OCI-LY1 (cell line): Measurements from ENCODE around the gene TMEM72.

Experiments
- H2AFZ ChIP-seq: fragments of 200-600 bp; sonication (generic), shearing (Covaris generic); 2 replicates; pipeline ENCODE4 v1.6.0; 2014; ENCODE audit warnings: antibody characterized with exemption, mild to moderate bottlenecking, low read length
- H3F3A ChIP-seq: fragments of 200-600 bp; sonication (generic), shearing (Covaris generic); 2 replicates; pipeline ENCODE4 v1.6.0; 2014; ENCODE audit warnings: mild to moderate bottlenecking, antibody characterized with exemption, low read length, moderate library complexity; ENCODE audit not compliant: insufficient read depth
- H3K27ac ChIP-seq: fragments of 200-600 bp; sonication (generic); 2 replicates; pipeline ENCODE4 v1.5.1; 2014; ENCODE audit warnings: low read length, mixed run types, mild to moderate bottlenecking, low read depth; ENCODE audit not compliant: poor library complexity, severe bottlenecking
- H3K27me3 ChIP-seq: fragments of 200-600 bp; sonication (generic); 2 replicates; pipeline ENCODE4 v1.6.0; 2014; ENCODE audit warnings: antibody characterized with exemption, mild to moderate bottlenecking, low read length, moderate library complexity; ENCODE audit not compliant: insufficient read depth
- H3K36me3 ChIP-seq: fragments of 200-600 bp; sonication (generic); 2 replicates; pipeline ENCODE4 v1.6.1; 2014; ENCODE audit warnings: mild to moderate bottlenecking, antibody characterized with exemption, low read length, moderate library complexity, mixed read lengths; ENCODE audit not compliant: insufficient read depth
- H3K4me1 ChIP-seq: fragments of 200-600 bp; sonication (generic); 2 replicates; pipeline ENCODE4 v1.5.1; 2014; ENCODE audit warnings: mild to moderate bottlenecking, low read length, moderate library complexity; ENCODE audit not compliant: insufficient read depth, severe bottlenecking
- H3K4me2 ChIP-seq: fragments of 200-600 bp; sonication (generic), shearing (Covaris generic); 2 replicates; pipeline ENCODE4 v1.6.1; 2014; ENCODE audit warnings: low read length
- H3K4me3 ChIP-seq: fragments of 200-600 bp; sonication (generic); 2 replicates; pipeline ENCODE4 v1.5.1; 2014; ENCODE audit warnings: low read length, low read depth, mild to moderate bottlenecking, mixed read lengths; ENCODE audit not compliant: poor library complexity, severe bottlenecking
- H3K79me2 ChIP-seq: fragments of 200-600 bp; shearing (Covaris generic); 2 replicates; pipeline ENCODE4 v1.6.1; 2016; ENCODE audit warnings: mixed run types, low read length, mixed read lengths; ENCODE audit not compliant: insufficient read depth
- H3K9ac ChIP-seq: fragments of 200-600 bp; sonication (generic), shearing (Covaris generic); 2 replicates; pipeline ENCODE4 v1.6.1; 2014; ENCODE audit warnings: mild to moderate bottlenecking, low read length, mixed read lengths
- H3K9me2 ChIP-seq: fragments of 200-600 bp; sonication (generic), shearing (Covaris generic); 2 replicates; pipeline ENCODE4 v1.6.1; 2014; ENCODE audit warnings: low read depth, mild to moderate bottlenecking, low read length, mixed read lengths
- H3K9me3 ChIP-seq: fragments of 200-600 bp; shearing (Covaris generic); 2 replicates; pipeline ENCODE4 v1.6.1; 2014; ENCODE audit warnings: low read length, mixed read lengths
- H4K20me1 ChIP-seq: fragments of 200-600 bp; sonication (generic), shearing (Covaris generic); 2 replicates; pipeline ENCODE4 v1.6.0; 2016; ENCODE audit warnings: mild to moderate bottlenecking, low read length; ENCODE audit not compliant: insufficient read depth
- EZH2 ChIP-seq: fragments of 200-600 bp; sonication (generic), shearing (Covaris generic); IDR thresholded peaks from 2 replicates; pipeline ENCODE4 v1.8.0; 2017; ENCODE audit warnings: borderline replicate concordance, mixed run types, mild to moderate bottlenecking, antibody characterized with exemption, low read length, moderate library complexity, mixed read lengths
- TF ChIP-seq, protein P1 (sequence below): fragments of 200-600 bp; sonication (generic), shearing (Covaris generic); IDR thresholded peaks from 2 replicates; pipeline ENCODE4 v1.5.1; 2017; ENCODE audit warnings: mild to moderate bottlenecking, antibody characterized with exemption, low read length, moderate library complexity, mixed read lengths

TMEM72 gene

DNA sequence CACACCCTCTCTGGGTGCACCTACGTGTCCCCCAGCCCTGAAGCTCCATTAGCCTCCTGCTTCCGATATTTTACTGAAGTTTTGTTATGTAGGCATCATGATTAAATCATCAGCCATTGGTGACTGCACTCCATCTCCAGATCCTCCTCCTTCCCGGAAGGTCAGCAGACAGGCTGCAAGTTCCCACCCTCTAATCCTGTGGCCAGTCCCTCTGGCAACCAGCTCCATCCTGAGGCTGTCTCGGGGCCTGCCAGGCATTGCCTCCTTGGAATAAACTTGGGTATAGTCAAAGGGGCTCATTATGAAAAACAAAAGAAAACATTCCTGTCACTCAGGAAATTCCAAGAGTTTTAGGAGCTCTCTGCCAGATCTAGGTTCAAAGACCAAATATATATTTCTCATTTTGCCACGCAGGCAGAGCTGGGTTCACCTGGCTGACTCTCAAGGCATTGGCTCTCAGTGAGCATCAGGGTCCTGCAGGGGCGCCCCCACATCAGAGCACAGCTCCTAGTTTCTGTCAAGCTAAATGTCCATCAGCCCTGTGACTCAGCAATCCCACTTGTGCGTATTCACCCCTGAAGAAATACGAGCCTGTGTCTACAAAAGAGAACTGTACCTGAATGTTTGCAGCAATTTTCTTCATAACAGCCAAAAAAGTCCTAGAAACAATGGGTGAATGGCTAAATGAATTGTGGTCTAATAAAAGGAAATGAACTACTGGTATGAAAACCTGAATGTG lies 27.4 kb upstream of the TMEM72 start:
- H2AFZ ChIP-seq, result no peak overlapping the region
- no peaks in the 10 kb centered on the region for H3F3A ChIP-seq
- H3K9ac ChIP-seq, result no peak overlapping the region
- no peaks in the 10 kb centered on the region for H3K79me2 ChIP-seq
- TF ChIP-seq EZH2, result no peak
- TF ChIP-seq, protein P1, sequence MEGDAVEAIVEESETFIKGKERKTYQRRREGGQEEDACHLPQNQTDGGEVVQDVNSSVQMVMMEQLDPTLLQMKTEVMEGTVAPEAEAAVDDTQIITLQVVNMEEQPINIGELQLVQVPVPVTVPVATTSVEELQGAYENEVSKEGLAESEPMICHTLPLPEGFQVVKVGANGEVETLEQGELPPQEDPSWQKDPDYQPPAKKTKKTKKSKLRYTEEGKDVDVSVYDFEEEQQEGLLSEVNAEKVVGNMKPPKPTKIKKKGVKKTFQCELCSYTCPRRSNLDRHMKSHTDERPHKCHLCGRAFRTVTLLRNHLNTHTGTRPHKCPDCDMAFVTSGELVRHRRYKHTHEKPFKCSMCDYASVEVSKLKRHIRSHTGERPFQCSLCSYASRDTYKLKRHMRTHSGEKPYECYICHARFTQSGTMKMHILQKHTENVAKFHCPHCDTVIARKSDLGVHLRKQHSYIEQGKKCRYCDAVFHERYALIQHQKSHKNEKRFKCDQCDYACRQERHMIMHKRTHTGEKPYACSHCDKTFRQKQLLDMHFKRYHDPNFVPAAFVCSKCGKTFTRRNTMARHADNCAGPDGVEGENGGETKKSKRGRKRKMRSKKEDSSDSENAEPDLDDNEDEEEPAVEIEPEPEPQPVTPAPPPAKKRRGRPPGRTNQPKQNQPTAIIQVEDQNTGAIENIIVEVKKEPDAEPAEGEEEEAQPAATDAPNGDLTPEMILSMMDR, result no peak
- H3K27ac ChIP-seq, result no peak overlapping the region
- no peak overlapping the region for H3K4me2 ChIP-seq
- H3K27me3 ChIP-seq, result no peaks in the 10 kb centered on the region
- no peaks in the 10 kb centered on the region for H3K36me3 ChIP-seq
- H3K4me3 ChIP-seq, result no peak overlapping the region
- no peaks in the 10 kb centered on the region for H4K20me1 ChIP-seq
- no peaks in the 10 kb centered on the region for H3K9me2 ChIP-seq
- no peaks in the 10 kb centered on the region for H3K9me3 ChIP-seq
- no peaks in the 10 kb centered on the region for H3K4me1 ChIP-seq

DNA sequence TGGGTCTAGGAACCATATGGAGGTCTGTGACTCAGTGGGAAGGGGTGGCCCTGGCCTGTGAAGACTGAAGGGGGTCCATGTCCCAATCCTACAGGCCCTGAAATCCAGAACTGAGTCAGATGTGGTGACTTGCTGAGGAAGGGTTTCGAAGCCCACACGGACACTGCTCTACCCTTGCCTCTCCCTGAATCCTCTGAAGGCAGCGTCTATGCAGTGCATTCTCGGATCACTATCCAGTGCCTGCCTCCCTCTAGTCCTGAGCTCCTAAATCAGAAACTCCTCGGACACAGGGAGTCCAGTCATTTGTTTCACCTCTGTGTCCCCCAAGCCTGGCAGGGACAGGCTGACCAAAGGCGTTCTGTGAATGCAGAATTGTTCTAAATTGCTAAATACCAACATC lies 25.4 kb upstream of the TMEM72 start:
- Histone ChIP-seq H3K9me3 (no peaks in the 10 kb centered on the region), H3K4me1 (no peaks in the 10 kb centered on the region), H3K9me2 (no peaks in the 10 kb centered on the region), H3F3A (no peaks in the 10 kb centered on the region), H3K4me3 (no peak overlapping the region), H3K4me2 (no peak overlapping the region), H3K79me2 (no peaks in the 10 kb centered on the region), H2AFZ (no peak overlapping the region), H3K27ac (no peak overlapping the region), H4K20me1 (no peaks in the 10 kb centered on the region), H3K36me3 (no peaks in the 10 kb centered on the region), H3K9ac (no peak overlapping the region), H3K27me3 (no peaks in the 10 kb centered on the region)
- TF ChIP-seq, protein P1, result no peak
- TF ChIP-seq EZH2, result no peak

DNA sequence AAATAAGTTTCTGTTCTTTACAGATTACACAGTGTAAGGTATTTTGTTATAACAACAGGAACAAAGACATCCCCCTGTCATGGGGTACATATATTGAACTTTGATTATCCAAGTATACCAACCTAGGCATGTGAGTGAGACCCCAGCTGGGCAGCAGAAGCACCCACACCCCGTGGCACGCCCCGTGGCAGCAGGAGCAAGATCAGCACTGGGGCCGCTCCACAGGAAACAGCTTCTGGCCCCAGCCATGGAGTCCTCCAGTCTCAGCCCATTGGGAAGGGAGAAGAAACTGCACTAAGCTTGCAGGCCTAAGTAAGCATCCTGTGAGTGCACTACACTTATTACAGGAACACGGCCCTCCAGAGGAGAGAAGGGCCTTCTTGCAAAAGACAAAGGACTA lies 24.2 kb upstream of the TMEM72 start:
- Histone ChIP-seq H3K36me3 (no peaks in the 10 kb centered on the region), H2AFZ (no peak overlapping the region), H3K4me3 (no peak overlapping the region), H3K79me2 (no peaks in the 10 kb centered on the region), H3F3A (no peaks in the 10 kb centered on the region), H3K27ac (no peak overlapping the region), H4K20me1 (no peaks in the 10 kb centered on the region), H3K4me2 (no peak overlapping the region), H3K9me3 (no peaks in the 10 kb centered on the region), H3K9ac (no peak overlapping the region), H3K9me2 (no peaks in the 10 kb centered on the region), H3K4me1 (no peaks in the 10 kb centered on the region), H3K27me3 (no peaks in the 10 kb centered on the region)
- TF ChIP-seq EZH2, result no peak
- TF ChIP-seq, protein P1, result no peak
